ENCODE measurements around the gene P3H2. TPM values are rescaled to one million over a fixed set of nuclear protein-coding genes. Genes with fewer than 3 reads are reported as not detected.

Gene P3H2
- total RNA-seq, 4 donors from 2014 or later, result 0.24 to 4.0 (median 0.90) TPM

DNA sequence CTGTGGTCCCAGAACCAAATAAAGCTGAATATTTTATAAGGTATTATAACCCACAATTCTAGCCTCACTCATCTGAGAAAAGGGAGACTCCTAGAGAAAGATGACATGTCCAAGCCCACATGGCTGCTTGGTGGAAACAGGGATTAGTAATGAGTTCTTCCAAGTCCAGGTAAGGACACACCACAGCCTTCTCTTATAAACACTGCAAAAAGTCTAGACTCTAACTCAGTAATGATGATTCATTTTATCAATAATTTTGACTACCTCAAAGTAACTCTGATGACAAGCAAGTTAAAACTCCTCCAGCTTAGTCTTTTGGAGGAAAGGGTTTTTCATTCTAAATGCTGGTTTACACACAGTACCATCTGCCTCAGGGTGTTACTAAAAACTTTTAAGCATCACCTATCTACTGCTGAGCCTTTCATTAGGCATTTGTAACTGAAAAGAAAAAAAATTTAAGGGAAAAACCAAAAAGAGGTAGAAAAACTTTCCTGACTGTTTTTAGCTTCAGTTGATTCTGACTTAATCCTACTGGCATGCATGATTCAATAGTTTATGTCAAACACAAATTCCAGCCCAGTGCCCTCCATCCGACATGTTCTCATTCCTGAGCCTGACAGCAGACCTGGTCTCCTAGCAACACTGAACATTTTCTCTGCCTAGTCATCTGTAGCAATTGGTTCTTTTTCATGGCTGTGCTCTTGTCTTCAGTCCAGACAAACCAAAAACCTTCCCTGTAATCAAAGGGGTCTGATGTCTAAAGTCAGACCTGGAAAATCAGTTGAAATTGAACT, 43.9 kb downstream of the P3H2 start:
- no peaks in the 10 kb centered on the region for H3K9me3 ChIP-seq
- intact Hi-C loops (cut with DNase I; ENCODE audit: low total_unique reads), result no loop called here
- no peak overlapping the region for H3K4me3 ChIP-seq
- ATAC-seq, result no peak
- TF ChIP-seq POLR2A (IDR thresholded peaks at IDR 0.05) (no peak), CTCF (IDR thresholded peaks at IDR 0.05 in 4 of 5, conservative IDR thresholded peaks at IDR 0.05 in 1 of 5) (no peak)
- no peak overlapping the region for H3K27ac ChIP-seq
- H3K36me3 ChIP-seq, result no peaks in the 10 kb centered on the region
- DNase-seq, result no peak
- in situ Hi-C loops (cut with MboI; ENCODE audit: low sequenced_read_pairs in 4 of 4), result no loop called here
- H3K27me3 ChIP-seq, result no peaks in the 10 kb centered on the region
- no peaks in the 10 kb centered on the region for H3K4me1 ChIP-seq

DNA sequence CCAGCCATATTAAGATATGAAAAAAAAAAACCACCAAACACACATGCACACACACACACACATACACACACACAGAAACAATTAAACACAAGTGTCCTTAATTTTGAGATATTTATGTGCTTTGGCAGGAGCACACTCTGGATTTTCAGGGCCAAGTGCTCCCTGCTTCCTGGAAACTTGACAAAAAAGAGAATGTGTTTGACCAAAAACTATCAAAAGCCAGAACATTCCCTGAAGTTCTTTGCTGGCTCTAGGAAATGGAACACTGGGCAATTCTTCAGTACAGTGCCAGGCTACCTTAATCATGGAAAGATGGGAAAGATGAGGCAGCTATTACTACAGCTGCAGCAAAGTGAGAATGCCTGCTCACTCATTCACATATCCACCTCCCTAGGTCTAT, 44.6 kb downstream of the P3H2 start:
- no peak for ATAC-seq
- DNase-seq, result no peak
- Histone ChIP-seq H3K27me3 (no peaks in the 10 kb centered on the region), H3K27ac (no peak overlapping the region), H3K4me3 (no peak overlapping the region), H3K36me3 (no peaks in the 10 kb centered on the region), H3K4me1 (no peaks in the 10 kb centered on the region), H3K9me3 (no peaks in the 10 kb centered on the region)
- TF ChIP-seq POLR2A (IDR thresholded peaks at IDR 0.05), result no peak
- TF ChIP-seq CTCF (IDR thresholded peaks at IDR 0.05 in 4 of 5, conservative IDR thresholded peaks at IDR 0.05 in 1 of 5), result no peak
- in situ Hi-C loops (cut with MboI; ENCODE audit: low sequenced_read_pairs in 4 of 4) (no loop called here), intact Hi-C loops (cut with DNase I; ENCODE audit: low total_unique reads) (no loop called here)

GRCh38 chr3:190074817-190075216, 45.9 kb downstream of the P3H2 start:
- ATAC-seq, result no peak
- in situ Hi-C loops (cut with MboI; ENCODE audit: low sequenced_read_pairs in 4 of 4), result no loop called here
- intact Hi-C loops (cut with DNase I; ENCODE audit: low total_unique reads), result no loop called here
- Histone ChIP-seq H3K36me3 (no peaks in the 10 kb centered on the region), H3K4me1 (no peaks in the 10 kb centered on the region), H3K4me3 (no peak overlapping the region), H3K27ac (no peak overlapping the region), H3K27me3 (no peaks in the 10 kb centered on the region), H3K9me3 (no peaks in the 10 kb centered on the region)
- TF ChIP-seq CTCF (IDR thresholded peaks at IDR 0.05 in 4 of 5, conservative IDR thresholded peaks at IDR 0.05 in 1 of 5) (no peak), POLR2A (IDR thresholded peaks at IDR 0.05) (no peak)
- no peak for DNase-seq

DNA sequence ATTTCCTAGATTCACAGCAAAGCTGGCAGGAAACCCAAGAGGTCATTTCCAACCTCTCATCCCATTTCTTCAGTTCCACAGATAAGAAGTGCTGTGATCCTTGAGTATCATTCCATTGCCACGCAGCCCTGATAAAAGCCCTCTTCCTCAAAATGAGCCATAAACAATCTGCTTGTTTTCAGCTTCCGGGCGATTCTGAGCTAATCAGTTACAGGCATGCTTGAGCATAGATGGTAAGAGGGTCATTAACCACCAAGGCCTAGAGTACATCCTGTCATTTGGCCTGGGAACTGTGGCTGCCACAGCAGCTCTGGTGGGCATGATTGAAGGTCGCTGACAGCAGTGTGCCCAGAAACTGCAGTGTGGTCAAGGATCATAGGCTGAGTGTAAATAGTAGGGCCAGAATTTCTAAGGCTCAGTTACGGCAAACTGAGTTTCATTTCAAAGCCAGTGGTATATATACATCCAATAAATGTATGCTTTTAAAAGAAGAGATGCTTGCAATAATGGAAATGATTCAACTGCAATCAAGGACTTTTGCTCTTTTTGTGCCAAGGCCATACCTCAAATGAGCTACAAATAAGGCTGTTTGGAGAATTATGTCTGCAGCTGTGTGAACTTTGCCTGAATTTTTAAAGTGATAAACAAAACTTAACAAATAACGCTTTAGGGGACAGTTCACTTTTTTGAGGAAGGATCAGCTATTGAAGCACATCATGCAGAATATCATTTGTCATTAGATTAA, 47.3 kb downstream of the P3H2 start:
- ATAC-seq (no peak), DNase-seq (no peak)
- Histone ChIP-seq H3K27ac (no peak overlapping the region), H3K27me3 (no peaks in the 10 kb centered on the region), H3K9me3 (no peaks in the 10 kb centered on the region), H3K4me3 (no peak overlapping the region), H3K36me3 (no peaks in the 10 kb centered on the region), H3K4me1 (no peaks in the 10 kb centered on the region)
- intact Hi-C loops (cut with DNase I; ENCODE audit: low total_unique reads), result no loop called here
- no peak for TF ChIP-seq CTCF (IDR thresholded peaks at IDR 0.05 in 4 of 5, conservative IDR thresholded peaks at IDR 0.05 in 1 of 5)
- no peak for TF ChIP-seq POLR2A (IDR thresholded peaks at IDR 0.05)
- in situ Hi-C loops (cut with MboI; ENCODE audit: low sequenced_read_pairs in 4 of 4), result no loop called here

Data from gastrocnemius medialis (tissue), 4 donors.